Astrocyte of the spinal cord (primary cell): ENCODE measurements around the gene AGRN.
"Not testable (repeated sequence)": the region's sequence is repeated elsewhere in the genome, so short reads cannot be mapped to it uniquely, and the experiment has no call there.

Source experiments
- DNase-seq: peaks from one replicate; pipeline ENCODE4 v3.0.0; 2011; ENCODE audit warnings: low read depth, low spot score
- H3K4me3 ChIP-seq: 2 replicates; pipeline ENCODE4 v1.5.1; 2011; ENCODE audit warnings: low read depth, mild to moderate bottlenecking, low read length, moderate library complexity
- in situ Hi-C: cut with HindIII; loops from 2 replicates; pipeline ENCODE4 v1.10.0; 2017; ENCODE audit warnings: low sequenced_read_pairs
- TF ChIP-seq, protein P1 (sequence below): IDR thresholded peaks from 2 replicates; pipeline ENCODE4 v1.5.1; 2012; ENCODE audit warnings: low read depth, mild to moderate bottlenecking, low read length, inconsistent platforms

Gene AGRN

DNA sequence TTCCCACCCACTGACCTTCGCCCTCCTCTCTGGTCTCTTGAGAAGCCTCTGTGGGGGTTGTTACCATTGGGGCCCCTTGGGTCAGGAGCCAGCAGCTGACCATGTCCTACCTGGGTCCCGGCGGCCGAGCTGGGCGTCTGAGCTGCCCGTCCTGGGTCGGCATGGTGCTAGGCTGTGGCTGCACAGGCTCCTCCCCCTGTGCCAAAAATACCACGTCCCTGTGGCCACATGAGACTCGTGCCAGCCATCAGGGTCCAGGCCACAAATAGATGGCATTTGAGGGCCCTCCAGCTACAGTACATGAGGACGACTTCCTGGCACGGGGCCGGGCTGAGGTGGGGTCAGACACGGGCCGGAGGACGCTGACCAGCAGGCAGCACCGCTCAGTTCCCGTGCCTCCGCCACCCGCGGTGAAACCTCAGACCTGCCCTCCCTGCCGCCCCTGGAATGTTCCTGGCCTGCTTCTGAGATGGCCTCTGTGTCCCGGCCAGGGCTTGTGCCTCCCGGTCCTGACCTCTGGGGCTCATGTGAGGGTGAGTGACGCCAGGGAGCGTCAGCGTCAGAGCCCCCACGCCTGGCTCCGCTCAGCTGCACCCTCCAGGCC, 37.9 kb upstream of the AGRN start, which contains the start of gene PERM1:
PERM1 (minus strand) TSS at position 139 of the 604 bp plus-strand sequence. CDS start 1,064 bp downstream, outside the sequence.
- in situ Hi-C loops, result no loop called here
- TF ChIP-seq, protein P1, sequence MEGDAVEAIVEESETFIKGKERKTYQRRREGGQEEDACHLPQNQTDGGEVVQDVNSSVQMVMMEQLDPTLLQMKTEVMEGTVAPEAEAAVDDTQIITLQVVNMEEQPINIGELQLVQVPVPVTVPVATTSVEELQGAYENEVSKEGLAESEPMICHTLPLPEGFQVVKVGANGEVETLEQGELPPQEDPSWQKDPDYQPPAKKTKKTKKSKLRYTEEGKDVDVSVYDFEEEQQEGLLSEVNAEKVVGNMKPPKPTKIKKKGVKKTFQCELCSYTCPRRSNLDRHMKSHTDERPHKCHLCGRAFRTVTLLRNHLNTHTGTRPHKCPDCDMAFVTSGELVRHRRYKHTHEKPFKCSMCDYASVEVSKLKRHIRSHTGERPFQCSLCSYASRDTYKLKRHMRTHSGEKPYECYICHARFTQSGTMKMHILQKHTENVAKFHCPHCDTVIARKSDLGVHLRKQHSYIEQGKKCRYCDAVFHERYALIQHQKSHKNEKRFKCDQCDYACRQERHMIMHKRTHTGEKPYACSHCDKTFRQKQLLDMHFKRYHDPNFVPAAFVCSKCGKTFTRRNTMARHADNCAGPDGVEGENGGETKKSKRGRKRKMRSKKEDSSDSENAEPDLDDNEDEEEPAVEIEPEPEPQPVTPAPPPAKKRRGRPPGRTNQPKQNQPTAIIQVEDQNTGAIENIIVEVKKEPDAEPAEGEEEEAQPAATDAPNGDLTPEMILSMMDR, result no peak
- no peak within 1 kb of the TSS for H3K4me3 ChIP-seq
- no peak for DNase-seq

GRCh38 chr1:982765-983436, 37.0 kb upstream of the AGRN start:
- TF ChIP-seq, protein P1, result no peak
- H3K4me3 ChIP-seq, result no peak overlapping the region
- DNase-seq, result no peak
- in situ Hi-C loops, result no loop called here

DNA sequence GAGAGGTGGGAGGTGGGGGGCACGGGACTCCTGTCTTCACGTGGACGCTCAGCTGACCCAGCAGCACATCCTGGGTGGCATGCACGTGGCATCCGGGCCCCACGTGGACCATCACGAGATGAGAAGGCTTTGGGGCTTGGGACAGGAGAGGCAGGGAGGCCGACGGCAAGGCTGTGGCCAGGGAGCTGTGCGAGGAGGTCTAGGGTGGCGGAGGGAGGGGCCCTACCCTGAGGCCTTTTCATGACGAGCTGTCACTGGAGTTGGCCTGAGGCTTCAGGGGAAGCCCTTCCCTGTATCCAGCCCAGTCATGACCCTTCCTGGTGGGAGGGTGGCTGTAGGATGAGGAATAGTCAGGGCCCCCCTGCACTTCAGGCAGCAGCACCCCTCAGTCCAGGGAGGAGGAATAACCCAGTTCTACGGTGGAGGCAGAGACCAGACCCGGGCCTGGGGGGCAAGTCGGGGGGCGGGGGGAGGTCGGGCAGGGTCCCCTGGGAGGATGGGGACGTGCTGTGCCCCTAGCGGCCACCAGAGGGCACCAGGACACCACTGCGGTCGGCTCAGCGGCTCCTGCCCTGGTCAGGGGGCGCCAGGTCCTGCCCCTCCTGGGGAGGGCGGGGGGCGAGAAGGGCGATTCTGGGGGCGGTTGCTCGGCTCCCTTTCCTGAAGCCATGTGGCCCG, 36.0 kb upstream of the AGRN start:
- DNase-seq, result no peak
- H3K4me3 ChIP-seq, result no peak overlapping the region
- in situ Hi-C loops, result no loop called here
- TF ChIP-seq, protein P1, result peak; percentile 80

DNA sequence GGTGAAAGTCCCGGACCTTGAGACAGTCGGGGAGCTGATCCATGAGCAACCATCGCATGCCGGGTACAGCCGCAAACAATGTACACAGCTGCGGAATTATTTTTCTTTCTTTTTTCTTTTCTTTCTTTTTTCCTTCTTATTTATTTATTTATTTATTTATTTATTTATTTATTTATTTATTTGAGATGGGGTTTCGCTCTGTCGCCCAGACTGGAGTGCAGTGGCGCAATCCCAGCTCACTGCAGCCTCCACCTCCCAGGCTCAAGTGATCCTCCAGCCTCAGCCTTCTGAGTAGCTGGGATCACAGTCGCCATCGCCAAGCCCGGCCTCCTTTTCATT, 35.5 kb upstream of the AGRN start:
- in situ Hi-C loops, result no loop called here
- DNase-seq, result no peak
- TF ChIP-seq, protein P1, result no peak
- no peak overlapping the region for H3K4me3 ChIP-seq

GRCh38 chr1:985126-985525, 34.8 kb upstream of the AGRN start:
- in situ Hi-C loops, result no loop called here
- H3K4me3 ChIP-seq, result no peak overlapping the region
- no peak for DNase-seq
- TF ChIP-seq, protein P1, result no peak

GRCh38 chr1:988061-988460, 31.9 kb upstream of the AGRN start:
- H3K4me3 ChIP-seq, DNase-seq, in situ Hi-C loops: not testable (repeated sequence)

- in situ Hi-C loops, DNase-seq, H3K4me3 ChIP-seq: not testable (repeated sequence)
Observed at GRCh38 chr1:991275-991674, 28.6 kb upstream of the AGRN start.
